GM12874 (cell line): ENCODE measurements around the gene ATXN1.

Experiments
- TF ChIP-seq, protein P1 (sequence below): IDR thresholded peaks from 2 replicates; pipeline ENCODE4 v1.5.1; 2011; ENCODE audit warnings: low read depth, mild to moderate bottlenecking, control low read depth, low read length, moderate library complexity; ENCODE audit not compliant: insufficient read depth

ATXN1 gene

DNA sequence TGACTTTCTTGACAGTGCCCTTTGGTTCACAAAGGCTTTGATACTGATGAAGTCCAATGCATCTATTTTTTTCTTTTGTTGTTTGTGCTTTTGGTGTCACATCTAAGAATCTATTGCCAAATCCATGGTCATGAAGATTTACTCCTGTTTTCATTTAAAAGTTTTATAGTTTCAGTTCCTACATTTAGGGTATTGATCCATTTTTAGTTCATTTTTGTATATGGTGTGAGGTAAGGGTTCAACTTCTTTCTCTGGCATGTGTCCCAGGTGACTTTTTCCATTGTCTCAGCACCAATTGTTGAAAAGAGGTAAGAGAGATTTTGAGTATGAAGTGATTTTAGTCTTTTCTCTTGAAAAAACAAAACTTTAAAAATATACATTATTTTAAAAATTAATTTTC lies 262.3 kb downstream of the ATXN1 start:
- TF ChIP-seq, protein P1, sequence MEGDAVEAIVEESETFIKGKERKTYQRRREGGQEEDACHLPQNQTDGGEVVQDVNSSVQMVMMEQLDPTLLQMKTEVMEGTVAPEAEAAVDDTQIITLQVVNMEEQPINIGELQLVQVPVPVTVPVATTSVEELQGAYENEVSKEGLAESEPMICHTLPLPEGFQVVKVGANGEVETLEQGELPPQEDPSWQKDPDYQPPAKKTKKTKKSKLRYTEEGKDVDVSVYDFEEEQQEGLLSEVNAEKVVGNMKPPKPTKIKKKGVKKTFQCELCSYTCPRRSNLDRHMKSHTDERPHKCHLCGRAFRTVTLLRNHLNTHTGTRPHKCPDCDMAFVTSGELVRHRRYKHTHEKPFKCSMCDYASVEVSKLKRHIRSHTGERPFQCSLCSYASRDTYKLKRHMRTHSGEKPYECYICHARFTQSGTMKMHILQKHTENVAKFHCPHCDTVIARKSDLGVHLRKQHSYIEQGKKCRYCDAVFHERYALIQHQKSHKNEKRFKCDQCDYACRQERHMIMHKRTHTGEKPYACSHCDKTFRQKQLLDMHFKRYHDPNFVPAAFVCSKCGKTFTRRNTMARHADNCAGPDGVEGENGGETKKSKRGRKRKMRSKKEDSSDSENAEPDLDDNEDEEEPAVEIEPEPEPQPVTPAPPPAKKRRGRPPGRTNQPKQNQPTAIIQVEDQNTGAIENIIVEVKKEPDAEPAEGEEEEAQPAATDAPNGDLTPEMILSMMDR = no peak

DNA sequence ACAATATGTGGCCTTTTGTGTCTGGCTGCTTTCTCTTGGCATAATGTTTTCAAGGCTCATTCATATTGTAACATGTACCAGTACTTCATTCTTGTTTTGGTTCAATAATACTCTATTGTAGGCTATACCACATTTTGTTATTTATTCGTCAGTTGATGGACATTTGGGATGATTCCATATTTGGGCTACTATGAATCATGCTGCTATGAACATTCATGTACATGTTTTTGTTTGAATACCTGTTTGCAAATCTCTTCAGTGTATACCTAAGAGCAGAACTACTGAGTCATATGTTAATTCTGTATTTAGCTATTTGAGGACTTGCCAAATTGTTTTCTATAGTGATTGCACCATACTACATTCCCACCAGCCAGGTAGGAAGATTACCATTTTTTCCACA lies 263.0 kb downstream of the ATXN1 start:
- TF ChIP-seq, protein P1 = no peak

DNA sequence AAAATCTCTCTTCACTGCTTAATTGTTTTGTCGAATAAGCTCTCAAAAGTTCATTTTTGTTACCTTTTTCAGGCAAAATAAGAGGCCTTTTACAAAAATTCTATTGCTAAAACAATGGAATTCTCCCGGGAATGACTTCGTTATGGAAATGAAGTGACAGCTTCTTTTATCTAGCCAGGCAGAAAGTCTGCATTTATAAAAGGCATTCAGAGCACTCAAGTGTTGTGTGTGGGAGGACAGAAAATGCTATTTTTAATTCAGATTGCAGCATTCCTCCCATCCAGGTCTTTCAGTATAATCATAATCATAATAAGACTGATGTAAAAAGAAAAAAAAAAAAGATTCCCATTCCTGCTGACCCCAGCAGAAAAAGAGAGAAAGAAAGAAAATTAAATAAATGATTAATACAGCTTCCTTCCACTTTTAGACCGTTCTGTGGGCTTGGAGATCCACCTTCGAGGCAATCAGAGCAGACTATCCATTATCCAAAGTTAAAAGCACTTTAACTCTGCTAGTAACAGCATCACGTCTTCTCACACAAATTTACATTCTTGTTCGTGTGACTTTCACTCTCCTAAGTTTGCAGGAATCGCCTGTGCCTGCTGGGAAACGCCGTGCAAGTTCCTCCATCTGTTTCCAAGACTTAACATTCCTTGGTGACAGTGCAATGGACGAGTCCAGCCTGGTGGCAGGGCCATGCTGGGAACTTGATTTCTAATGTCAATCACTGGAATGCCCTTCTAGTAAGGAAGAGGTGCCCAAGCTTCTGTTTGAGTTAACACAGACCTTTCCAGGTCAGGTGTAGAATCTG lies 264.1 kb downstream of the ATXN1 start:
- TF ChIP-seq, protein P1 = no peak

DNA sequence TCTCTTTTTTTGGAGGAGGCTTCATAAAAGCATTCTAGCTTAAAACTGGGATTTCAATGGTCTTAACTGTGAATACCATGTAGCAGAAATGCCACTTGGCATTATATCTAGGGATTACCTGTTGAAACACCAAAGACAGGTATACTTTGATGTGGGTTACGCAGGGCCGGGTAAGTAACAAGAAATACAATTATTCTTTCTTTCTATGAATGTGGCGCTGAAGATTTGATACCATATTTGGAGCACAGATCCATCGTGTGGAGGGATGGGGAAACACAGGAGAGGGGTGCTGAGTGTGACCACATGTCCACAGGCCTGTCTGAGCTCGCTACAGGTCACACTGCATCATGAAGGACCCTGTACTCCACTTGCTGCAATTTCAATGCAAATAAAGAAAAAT lies 265.1 kb downstream of the ATXN1 start:
- TF ChIP-seq, protein P1 = no peak

DNA sequence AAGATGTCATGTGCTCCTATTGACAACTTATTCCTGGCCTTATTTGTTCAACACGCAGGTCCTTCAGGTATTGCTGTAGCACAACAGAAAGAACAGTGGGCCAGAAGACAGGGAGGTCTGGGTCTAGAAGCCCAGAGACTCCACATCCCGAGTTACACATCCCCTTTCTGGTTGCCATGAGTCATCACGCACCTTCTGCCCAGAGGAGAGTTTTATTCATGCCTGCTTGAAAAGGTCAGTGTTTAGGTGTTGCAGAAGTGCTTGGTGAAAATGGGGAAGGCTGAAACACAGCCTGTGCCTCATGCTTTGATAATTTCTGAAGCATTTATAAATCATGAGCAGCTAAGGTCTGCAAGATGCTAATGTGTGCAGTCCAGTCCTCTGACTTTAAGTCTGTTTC lies 266.5 kb downstream of the ATXN1 start:
- TF ChIP-seq, protein P1 = no peak

DNA sequence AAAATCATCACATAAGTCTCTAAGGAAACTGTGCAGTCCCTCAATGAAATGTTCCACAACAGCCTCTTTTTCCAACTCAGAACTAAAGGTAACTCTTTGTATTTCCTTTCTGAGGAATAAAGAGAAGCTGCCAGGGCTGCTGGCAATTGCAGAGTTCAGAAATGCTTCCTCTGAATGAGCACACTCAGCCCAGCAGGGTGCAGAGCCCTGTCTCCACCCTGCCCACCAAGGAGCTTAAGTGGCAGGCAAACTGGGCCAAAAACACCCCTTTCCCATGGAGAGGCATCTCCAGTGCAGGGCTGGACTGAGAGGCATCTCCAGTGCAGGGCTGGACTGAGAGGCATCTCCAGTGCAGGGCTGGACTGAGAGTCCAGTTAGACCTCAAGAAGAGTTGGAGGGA lies 267.5 kb downstream of the ATXN1 start:
- TF ChIP-seq, protein P1 = no peak

DNA sequence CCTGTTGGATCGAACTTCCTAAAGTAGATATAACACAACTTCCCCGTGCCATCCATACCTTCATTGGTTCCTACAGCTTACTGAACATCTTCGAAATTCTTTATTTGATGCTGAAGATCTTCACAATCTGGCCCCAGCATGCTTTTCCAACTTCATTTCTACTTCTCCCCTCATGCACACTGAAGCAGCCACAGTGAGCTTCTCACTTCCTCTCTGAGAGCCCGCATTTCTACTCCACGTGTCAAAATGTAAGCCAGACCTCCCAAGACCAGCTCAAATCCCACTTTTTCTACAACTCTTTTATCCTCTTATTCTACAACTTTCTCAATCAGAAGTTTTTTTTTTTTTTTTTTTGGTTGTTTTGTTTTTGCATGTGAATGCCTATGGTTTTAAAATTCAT lies 268.1 kb downstream of the ATXN1 start:
- TF ChIP-seq, protein P1 = no peak
